IPS DF 19.7 (cell line): ENCODE data around the gene RHEX.
"Not testable (repeated sequence)": the region's sequence is repeated elsewhere in the genome, so short reads cannot be mapped to it uniquely, and the experiment has no call there.

ENCODE experiments used
- DNase-seq: peaks from one replicate; pipeline ENCODE4 v3.0.0-alpha.2; 2013; ENCODE audit warnings: low read depth, low spot score

The RHEX gene, protein sequence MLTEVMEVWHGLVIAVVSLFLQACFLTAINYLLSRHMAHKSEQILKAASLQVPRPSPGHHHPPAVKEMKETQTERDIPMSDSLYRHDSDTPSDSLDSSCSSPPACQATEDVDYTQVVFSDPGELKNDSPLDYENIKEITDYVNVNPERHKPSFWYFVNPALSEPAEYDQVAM

DNA sequence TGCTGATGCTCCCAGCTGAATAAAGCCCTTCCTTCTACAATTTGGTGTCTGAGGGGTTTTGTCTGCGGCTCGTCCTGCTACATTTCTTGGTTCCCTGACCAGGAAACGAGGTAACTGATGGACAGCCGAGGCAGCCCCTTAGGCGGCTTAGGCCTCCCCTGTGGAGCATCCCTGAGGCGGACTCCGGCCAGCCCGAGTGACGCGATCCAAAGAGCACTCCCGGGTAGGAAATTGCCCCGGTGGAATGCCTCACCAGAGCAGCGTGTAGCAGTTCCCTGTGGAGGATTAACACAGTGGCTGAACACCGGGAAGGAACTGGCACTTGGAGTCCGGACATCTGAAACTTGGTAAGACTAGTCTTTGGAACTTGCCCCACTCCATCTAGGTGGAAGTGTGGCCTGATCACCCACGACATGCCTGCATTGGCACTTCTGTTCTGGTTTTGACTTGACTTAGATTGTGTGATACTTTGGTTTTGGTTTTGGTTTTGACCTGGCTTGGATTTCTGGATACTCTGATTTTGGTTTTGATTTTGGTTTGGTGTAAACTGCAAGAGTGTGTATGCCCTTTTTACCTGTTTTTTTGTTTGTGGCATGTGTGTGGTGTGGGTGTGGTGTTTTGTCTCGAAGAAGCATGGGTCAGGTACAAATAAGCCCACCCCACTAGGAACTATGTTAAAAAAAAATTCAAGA is at the start of gene RHEX:
RHEX (plus strand) TSS at position 255 of the 692 bp plus-strand sequence. CDS start 44,656 bp downstream, outside the sequence.
- DNase-seq, result not testable (repeated sequence)

DNA sequence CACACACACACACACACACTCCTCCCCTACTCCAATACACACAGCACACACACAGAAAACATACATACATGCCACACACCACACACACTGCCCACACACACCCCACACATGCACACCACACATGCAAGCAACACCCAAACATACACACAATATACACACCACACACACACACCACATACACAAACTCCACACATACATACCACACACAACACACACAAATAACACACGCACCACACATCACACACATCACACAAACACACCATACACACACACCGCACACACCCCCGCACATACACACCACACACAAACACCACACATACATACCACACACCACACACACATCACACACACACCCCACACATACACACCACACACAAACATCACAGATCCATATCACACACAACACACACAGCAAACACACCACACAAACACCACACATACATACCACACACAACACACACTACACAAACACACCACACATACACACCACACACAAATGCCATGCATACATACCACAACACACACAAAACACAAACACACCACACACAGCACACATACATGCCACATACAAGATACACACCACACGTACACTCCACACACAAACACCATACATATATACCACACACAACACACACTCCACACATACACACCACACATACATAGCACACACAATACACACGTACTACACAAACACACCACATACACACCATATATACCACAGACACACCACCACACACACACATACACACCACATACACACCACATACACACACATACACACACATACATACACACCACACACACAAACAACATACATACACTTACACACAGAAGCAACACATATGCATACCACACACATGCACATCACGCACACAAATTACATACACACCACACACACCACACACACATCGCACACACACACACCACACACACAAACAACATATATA is 48.8 kb upstream of the RHEX start:
- DNase-seq, result no peak

DNA sequence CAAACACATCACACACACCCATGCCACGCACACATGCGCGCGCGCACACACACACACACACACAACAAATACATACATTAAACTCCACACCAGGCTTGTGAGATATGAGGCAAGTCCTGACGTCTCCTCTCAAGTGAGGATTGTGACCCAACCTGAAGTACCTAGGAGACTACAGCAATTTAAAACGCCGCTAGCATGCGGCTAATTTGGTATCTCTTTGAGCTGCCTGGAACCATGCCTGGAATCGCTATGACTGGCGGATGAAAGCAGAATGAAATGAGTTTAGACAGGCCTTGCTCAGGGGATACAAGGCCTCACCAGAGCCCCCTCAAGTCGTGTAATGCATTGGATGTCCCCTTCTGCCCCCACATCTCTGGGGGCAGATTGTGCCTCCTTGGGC is 48.1 kb upstream of the RHEX start:
- no peak for DNase-seq

DNA sequence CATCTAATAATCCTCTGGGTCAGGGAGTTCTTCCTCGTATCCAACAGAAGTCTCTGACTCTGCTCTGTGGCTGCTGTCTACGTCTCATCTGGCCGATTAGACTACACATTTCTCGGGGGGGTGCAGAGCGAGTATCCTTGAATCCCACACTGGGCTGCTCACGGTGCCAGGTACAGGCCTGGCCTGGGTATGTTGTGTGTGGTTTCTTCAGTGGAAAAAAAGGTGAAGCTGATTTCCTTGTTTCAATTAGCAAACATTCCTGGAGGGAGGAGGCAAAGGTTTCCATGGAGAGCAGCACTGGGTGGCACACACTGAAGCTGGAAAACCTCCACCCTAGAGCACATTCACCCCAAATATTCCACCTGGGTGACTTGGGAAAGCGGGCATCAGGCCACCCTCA is 47.7 kb upstream of the RHEX start:
- DNase-seq, result no peak

DNA sequence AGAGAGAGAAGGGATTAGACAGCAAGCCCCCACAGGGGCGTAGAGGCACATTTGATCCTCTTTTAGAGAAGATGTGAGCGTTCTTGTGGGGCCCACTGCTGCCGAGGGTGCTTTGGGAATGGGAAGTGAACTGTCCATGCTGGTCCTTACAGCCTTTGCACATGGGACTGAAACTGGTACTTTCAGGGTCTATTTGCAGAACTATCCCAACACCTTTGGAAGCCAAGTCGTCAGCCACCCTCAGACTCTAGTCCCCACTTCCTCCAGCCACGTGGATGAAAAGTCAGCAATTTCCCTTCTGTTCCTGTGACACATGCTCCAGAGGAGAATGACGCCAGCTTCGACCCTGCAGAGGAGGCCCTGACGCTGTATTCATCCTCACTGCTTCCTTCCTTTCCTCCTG is 47.2 kb upstream of the RHEX start:
- no peak for DNase-seq

DNA sequence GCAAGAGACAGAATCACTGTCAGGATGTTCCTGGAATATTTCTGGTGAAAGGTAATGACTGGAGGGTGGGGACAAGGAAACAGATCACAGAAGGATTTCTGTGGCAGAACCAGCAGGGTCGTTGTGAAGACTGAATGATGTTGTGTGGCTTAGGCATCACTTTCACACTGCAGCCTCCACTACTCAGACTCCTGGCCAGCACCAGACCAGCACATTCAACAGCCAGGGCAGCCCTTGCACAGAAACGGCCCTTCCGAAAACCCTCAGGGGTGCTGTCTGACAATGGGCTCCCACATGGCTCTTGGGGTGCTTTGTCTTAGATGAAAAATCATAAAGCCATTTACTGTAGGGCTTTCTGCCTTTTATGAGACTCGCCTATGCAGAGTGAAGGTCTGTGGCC is 46.0 kb upstream of the RHEX start:
- DNase-seq, result no peak

DNA sequence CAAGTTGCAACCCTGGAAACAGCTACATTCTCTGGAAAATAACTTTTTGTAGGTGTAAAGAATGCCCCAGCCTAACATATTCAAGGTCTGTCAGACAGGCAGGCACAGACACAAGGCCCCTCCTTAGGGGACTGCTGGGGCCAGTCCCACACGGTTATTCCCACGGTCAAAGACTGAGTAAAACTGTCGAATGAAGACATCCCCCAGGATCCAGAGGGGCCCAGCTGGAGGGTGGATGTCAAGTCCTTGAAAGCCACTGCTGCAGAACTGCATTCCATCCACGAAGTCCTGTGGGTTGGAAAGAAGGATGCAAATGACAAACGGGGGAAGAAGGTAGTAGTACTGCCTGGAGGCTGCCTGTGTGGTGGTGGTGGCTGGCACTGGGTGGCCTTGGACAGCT is 42.9 kb upstream of the RHEX start:
- DNase-seq, result no peak

DNA sequence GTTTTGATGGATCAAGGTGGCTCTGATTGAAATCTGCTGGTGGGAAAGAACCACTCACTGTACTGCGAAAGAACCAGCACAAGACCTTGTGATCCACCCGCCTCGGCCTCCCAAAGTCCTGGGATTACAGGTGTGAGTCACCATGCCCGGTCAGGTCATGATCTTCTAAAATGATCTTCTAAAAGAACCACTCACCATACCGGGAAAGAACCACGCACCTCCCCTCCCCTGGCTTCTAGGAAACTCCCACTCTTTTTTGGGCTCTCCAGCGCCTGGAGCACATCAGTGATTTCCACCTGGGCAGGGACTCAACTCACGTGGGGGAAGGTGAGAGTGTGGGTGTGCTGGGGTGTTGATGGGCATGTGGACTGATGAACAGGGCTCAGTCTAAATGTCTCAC is 41.9 kb upstream of the RHEX start:
- DNase-seq, result no peak

DNA sequence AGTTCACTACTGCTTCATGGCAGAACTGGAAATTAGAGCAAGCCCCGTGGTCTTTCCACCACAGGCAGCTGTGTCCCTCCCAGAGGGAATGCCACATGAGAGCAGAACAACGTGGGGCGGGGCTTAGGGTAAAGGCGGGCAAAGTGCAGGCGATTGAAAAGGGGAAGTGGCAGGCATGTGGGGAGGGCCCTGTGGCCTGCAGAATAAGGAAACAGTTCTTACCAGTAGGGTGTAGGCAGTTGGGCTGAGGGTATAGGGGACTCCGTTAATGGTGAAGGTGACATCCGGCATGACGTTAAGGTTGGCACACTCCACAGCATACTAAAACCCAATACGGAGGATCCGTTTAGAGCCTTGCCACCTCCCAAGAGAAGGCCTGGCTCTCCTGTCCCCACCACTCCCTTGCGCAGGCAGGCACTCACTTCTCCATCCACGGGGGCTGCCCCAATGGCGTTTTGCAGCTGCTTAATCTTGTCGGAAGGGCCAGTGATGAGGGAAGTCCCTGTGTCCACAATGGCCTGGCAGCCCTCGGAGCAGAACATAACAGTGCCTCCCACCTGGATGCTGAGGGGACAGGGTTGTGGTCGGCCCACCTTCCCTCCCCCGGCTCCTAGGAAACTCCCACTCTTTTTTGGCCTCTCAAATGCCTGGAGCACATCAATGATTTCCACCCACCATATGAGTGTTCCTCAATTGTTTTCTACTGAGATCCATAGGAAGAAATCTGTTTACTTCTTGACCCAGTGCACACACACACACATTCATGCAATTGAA is 40.7 kb upstream of the RHEX start:
- DNase-seq, result no peak

DNA sequence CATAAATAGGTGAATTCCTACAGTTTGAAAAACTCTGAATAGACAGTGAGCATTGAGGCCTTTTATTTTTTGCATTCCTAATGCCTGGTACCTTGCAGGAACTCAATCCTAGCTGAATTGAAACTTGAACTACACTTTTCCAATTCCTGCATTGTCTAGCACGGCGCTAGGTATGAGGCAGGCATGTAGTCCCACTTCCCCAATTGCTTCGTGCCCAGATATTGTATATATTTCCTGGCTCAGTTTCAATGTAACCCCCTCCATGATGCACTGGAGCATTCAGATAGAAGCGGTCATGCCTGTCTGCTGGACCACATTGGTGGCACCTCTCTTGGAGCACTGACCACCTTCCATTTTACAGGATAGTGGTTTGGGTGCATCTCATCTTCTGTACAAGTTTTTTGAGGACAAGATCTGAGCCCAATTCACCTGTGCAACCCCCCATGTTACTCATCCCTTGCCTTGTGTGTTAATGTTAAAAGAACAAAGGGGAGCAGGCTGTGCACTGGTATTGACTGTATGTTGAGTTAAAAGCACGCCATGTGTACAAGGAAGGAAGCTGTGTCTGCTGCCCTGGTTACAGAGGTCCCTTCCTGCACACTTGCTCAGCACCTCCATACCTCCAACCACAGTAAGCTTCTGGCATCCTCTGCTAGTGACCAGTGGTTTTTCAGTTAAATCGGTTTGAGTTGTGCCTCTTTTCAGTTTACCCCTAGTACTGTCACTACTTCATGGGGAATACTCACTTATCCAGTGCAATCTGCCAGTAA is 39.8 kb upstream of the RHEX start:
- no peak for DNase-seq

DNA sequence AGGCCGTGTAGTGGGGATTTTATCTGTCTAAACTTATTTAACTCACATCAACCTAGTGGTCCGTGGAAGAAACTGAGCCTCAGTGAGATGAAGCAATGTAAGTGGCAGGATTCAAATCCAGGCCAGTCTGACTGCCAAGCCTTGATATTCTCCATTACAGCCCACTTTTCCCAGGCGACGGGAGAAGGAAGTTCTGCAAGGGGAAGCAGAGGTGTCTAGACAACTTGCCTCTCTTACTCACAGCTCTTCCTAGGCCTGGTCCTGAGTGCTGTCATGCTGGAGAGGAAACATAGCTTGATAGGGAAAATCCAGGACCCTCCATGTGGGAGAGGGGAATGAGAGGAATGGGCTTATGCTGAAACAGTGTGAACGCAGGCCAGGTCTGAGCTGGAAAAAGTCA is 38.4 kb upstream of the RHEX start:
- DNase-seq, result no peak

DNA sequence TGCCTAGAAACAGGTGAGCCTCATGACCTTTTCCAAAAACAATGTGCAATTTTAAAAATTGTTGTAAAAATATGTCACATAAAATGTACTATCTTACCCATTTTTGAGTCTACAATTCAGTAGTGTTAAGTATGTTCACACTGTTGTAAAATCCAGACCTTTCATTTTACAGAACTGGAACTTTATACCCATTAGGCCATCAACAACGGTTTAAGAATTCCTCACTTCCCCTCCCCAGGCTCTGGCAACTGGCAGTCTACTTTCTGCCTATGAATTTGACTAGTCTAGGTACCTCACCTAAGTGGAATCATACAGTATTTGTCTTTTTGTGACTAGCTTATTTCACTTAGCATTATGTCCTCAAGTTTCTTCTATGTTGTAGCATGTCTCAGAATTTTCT is 37.9 kb upstream of the RHEX start:
- no peak for DNase-seq

DNA sequence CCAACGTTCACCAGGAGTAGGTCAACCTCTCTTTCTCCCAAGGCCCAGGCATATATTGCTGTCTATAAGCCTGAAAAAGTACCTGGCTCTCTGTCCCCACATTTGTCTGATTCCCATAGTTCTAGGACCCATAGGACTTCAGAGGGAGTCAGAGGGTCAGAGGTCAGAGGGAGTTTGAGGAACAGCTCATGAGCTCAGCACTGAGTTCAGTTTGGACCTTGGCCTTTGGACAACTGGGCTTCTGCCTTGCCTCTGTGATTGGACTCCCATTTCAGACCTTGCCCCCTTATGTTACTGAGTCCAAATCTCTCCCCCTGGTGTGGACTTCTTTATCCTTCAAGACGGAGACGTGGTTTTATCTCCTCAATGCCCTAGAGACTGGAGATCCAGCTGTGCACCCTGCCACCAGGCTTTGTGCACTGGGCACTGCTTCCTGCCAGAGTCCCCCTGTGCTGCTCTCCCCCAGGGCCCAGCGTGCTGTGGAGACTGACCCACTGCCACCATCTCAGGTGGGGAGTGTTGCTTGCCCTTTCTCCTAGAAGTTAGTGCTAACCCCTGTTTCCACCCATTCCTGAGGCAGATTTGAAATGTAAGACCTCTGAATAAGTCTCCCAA is 32.5 kb upstream of the RHEX start:
- no peak for DNase-seq

DNA sequence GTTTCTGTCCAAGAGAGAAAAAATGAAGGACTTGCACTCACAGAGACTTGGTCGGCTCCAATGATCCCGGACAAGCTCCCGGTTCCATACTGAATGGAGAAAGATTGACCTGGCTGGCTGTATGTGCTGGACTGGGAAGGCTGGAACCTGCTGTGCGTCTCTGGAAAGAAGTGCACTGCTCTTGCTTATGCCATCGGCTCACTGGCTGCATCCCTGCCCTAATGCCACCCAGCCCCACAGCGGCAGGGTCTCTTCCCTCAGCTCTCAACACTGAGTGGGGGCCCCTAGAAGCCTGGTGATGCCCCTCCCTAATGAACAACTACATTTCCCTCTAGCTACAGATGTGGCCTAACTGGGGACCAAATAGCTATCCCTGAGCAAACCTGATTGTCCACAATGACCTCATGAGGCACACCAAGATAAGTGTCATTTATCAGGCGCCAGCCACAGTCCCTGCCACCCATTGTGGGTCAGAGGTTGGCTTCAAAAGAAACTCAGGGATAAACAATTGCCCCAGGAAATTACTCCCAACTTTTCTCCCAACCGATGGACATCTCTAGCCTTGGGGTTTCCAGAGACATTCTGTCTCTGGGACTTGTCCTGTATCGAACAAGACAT is 31.9 kb upstream of the RHEX start:
- DNase-seq, result no peak

DNA sequence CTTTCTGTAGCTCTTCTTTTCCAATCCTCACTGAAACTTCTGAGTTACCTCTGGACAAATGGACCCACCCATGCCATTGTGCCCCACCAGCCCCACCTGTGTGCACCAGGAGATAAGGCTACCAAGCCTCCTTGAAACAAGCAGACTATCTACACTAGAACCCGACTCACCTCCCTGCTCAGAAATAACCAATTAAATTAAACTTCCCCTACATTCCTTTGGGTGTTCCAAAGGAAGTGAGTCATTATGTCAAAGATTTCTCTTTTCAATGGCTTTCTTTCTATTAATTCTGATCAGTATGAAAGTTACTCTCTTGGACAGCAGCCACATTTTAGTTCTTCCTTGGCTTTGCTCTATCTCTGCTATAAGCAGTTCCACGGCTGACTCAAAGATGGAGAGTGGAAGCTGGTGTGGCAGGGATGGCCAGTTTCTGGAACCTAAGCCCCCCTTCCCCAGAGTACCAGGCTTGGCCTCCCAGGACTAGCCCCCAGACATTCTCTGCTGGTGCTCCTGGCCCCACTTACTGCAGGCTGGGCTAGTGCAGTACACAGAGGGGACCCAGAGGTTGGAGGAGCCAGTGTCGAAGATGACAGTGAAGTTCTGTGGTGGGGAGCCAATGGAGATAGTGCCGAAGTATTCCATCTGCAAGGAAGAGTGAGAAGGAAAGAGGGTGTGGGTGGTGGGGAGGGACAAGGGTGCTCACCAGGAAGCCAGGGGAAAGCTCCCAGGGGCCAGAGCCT is 31.2 kb upstream of the RHEX start:
- DNase-seq, result no peak

DNA sequence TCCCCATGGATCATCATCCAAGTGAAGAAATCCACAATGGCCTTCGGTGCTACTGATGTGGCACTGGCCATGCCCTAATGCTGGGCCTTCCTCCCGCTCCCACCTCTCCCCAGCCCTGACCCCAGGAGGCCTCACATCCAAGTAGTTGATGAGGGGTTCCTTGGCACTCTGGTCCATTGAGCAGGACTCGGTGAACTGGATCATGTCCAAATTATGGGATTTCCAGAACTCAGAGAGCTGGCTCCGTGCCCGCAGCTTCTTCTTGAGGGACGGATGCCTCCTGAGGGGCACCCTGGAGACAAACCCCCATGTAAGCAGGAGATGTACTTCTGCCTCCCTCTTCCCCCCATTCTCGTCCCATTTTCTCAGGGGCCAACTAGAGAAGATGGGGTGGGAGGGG is 30.2 kb upstream of the RHEX start:
- no peak for DNase-seq

DNA sequence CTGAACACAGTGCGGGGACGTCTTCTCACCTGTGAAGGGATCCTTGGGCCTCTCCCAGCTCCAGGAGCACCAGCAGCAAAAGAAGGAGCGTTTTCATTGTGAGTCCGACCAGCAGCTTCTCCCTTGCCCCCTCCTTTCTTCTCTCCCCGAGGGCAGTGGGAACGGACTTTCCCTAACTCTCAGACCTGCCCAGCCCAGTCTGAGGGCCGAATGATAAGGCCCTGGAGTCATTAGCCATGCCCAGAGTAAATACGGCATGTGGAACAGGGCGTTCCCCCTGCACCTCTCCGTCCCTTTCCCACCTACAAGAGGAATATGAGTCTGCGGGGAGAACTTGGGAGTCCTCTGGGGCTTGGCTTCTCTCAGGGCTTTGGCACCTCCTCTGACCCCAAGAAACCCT is 29.3 kb upstream of the RHEX start, which contains the start of gene CTSE:
CTSE (minus strand) TSS at position 201 of the 400 bp plus-strand sequence; CDS start at position 97, 104 bp downstream.
- no peak for DNase-seq

DNA sequence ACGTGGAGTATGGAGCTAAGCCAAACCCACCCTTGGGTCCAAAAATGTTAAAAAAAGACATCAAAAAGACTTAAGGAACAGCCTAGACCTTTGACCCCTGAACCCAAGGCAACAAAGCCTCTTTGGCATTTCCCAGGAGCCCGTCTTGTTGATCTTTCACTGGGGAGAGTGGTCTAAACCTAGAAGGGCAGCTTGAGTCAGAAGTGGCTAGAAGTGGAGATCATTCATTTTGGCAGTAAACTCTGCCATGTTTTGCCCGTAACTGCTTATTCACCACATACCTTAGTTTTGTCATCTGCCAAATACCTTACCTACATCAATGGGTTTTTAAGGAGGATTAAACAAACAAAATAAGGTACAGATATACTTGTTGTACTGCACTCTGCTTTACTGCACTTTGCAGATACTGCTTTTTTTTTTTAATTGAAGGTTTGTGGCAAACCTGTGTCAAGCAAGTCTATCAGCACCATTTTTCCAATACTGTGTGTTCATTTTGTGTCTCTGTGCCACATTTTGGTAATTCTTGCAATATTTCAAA is 27.6 kb upstream of the RHEX start:
- no peak for DNase-seq

DNA sequence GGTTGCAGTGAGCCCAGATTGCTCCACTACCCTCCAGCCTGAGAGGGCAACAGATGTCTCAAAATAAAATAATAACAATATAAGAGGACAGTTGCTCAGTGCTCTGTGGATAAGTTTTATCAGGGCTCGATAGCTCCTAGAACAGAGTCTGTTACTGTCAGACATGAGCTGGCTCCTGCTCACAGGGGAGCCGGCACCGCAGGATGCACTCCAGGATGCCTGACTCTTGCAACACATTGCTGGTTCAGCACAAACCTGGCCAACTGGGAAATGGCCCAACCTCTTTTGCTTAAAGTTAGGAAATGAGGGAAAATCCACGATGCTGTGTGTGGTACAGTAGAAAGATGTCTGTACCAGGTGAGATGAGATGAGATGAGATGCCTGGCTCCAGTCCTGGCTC is 23.5 kb upstream of the RHEX start:
- DNase-seq, result no peak
